ENCODE measurements around the gene COL25A1.
"Not testable (repeated sequence)": the region's sequence is repeated elsewhere in the genome, so short reads cannot be mapped to it uniquely, and the experiment has no call there.

COL25A1 gene

GRCh38 chr4:108943371-108943770 is 359.1 kb downstream of the COL25A1 start:
- DNase-seq = no peak

GRCh38 chr4:108941904-108942430 is 360.5 kb downstream of the COL25A1 start:
- DNase-seq = no peak

GRCh38 chr4:108940634-108941033 is 361.8 kb downstream of the COL25A1 start:
- DNase-seq = no peak

- DNase-seq = no peak
These were observed 362.3 kb downstream of the COL25A1 start for GRCh38 chr4:108940149-108940548.

DNA sequence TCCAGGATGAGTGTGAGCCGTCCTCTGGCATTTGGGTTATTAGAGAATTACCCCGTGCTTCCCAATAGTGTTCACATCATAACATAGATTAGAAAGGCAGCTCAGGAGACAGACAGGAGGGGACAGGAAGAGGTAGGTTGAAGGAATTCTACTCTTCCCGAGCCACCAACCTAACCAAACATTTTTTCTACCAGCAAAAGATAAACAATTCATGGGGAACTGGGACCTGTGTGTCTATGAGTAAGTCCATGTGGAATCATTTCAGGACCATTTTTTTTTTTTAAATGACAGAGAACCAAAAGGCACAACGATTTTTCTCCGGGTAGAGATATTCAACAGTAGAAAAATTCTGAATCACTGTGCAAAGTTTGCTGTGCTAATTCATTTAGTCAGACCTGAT is 365.4 kb downstream of the COL25A1 start:
- no peak for DNase-seq

GRCh38 chr4:108933925-108934324 is 368.5 kb downstream of the COL25A1 start:
- not testable (repeated sequence) for DNase-seq

DNA sequence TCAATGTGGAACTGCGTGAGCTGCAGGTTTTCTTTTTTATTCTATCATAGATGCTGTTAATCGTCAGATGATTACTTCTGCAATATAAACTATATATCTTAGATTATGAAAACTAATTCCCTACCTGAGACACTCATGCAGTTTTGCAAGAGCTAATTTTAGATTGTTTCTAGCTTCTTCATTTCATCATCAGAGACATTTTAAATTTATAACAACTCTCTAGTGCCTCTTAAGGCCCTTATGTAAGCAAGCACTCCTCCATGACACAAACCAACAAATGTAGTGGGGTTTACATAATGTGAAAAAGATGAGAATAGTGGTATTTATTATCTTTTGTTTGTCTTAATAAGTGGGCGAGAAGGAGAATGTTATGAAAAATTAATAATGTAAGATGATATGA is 369.4 kb downstream of the COL25A1 start:
- DNase-seq = no peak

DNA sequence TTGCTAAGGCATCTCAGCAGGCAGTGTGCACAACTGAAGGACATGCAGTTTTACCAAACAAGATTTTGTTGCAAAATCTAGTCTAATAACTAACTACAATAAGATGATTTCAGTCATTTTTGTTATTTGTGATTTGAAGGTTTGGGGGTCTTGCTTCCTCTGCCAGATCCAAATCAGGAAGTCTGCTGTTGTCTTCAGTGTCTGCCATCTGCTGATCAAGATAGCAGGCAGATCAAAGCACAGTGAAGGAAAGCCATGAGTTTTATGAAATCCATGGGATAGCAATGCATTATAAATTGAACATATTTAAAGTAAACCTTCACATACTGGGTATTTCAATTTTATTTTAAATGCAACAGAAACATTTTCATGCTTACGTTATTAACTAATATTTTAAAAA is 370.5 kb downstream of the COL25A1 start:
- DNase-seq = no peak

DNA sequence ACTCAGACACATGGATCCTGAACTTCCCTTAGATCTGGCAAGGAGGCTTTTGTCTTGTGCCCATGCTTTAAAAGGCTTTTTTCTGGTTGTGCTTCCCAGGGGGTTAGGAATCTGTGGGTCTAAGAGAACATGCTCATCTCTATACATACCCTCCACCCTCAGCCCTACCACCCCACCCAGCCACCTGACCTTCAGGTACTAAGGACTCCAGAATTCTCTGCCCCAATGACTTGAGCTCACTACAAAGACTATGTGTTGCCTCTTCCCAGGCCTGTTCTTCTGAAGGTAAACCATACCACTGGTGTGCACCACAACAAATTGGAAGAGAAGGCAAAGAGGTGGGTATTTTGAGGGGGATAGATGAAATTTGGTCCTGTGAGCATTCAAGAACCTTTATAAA is 372.3 kb downstream of the COL25A1 start:
- DNase-seq = no peak

DNA sequence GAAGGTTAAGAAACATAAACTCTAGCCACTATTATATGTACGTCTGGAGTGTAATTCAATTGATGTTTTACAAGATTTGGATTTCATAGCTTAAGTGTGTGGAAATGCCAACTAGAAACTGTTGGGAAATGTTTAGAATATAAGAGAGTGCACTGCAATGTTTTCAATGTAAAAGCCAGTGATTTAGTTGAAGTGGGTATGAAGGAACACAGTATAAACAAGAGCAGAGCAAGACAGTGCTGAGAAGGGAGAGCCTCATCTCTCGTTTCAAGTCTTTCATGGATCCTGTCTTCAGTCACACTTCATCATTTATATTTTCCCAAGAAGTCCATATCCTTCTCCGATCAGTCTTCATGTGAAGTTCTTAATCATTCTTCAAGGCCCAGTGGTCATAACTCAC is 375.7 kb downstream of the COL25A1 start:
- DNase-seq = no peak

GRCh38 chr4:108926061-108926460 is 376.4 kb downstream of the COL25A1 start:
- no peak for DNase-seq

- no peak for DNase-seq
These were observed 380.3 kb downstream of the COL25A1 start for GRCh38 chr4:108922191-108922590.

DNA sequence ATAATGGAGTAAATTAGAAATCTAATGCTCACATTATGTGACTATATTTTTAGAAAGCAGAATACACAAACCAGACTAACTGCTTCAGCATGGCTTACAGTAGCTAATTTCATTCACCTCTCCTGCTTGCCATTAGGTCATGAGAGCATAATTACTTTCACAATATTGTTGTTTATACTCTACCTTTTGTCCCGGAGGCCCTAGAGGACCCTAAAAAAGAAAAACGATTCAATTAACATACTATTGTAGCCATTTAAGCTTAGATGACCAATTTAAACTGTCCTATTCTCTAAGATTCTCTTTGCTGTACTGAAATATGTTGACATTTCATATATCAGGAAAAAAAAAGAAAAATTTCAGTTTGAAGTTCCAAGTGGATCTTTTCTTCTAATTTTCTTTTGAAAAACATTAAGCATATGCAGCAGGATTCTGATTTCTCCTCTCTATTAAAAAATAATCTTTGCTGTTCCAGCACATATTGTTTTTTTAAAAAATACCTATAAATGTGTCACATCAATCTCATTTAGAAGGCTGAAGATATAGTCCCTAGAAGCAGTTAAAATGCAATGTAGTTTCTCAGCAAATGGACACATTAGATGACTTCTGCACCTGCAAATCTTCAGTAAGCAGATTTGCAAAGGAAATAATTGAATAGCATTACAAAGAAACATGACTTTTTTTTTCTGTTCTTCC is 381.9 kb downstream of the COL25A1 start:
- no peak for DNase-seq

DNA sequence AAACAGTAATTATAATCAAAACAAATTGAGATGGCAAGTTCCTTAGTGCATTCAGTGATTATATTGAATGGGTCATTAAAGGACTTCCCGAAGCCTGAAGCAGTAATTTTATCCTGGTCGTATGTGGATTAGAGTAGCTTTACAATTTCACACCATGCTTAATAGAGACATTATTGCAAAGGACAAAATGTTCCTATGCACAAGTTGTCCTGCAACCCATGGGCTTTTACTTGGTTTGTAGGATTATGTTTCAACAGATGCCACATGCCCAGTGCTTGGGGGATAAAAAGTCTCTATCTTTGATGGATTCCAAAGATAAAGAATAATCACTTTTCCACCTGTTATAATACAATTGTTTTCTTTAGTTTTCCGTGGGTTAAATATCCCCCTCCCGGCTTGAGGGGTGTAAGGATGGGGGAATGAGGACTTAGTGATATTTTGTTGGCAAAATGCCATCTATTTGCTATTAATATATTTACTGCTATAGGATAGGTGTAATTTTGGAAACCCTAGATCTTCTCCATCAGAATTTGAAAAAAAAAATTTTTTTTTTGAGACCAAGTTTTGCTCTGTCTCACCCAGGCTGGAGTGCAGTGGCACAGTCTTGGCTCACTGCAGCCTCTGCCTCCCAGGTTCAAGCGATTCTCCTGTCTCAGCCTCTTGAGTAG is 383.1 kb downstream of the COL25A1 start:
- no peak for DNase-seq

- DNase-seq = no peak
These were observed 385.2 kb downstream of the COL25A1 start for GRCh38 chr4:108917255-108917654.

GRCh38 chr4:108916638-108917037 is 385.8 kb downstream of the COL25A1 start:
- DNase-seq = no peak

- no peak for DNase-seq
These were observed 395.5 kb downstream of the COL25A1 start for GRCh38 chr4:108906866-108907367.

DNA sequence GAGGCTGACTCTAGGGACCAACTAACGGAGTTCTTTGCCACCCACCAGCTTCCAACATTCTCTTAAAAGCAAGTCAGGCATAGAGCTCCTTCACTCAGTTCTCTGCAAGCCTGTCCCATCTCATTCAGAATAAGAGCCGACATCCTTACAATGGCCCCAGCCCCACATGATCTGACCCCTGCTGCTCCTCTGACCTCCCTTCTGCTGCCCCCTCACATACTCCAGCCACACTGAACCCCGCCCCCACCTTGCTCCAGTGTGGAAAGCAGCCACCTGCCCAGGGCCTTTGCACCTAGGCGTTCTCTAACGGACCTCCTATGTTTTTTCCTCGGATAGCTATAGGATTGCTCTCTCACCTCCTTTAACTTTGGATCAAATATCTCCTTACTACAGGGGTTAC is 396.5 kb downstream of the COL25A1 start:
- DNase-seq = no peak

- no peak for DNase-seq
These were observed 398.8 kb downstream of the COL25A1 start for GRCh38 chr4:108903464-108904221.

DNA sequence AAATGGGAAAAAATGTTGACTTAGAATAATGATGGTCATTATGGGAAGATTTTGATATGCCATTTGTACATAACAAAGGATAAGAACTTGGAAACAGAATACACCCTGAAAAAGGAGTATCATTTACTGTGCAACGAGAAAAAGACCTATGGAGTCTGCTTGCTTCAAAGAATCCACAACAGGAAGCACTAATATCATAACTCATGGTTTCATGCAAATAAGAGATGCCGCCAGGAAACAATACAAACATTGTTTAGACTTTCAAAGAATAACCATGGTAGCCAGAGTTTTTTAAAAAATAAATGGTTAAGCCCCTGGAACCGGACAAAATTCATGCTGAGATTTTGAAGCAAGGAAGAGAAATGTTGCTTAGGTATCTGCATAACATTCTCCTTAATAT is 399.7 kb downstream of the COL25A1 start:
- no peak for DNase-seq

- no peak for DNase-seq
These were observed 401.2 kb downstream of the COL25A1 start for GRCh38 chr4:108901291-108901690.

DNA sequence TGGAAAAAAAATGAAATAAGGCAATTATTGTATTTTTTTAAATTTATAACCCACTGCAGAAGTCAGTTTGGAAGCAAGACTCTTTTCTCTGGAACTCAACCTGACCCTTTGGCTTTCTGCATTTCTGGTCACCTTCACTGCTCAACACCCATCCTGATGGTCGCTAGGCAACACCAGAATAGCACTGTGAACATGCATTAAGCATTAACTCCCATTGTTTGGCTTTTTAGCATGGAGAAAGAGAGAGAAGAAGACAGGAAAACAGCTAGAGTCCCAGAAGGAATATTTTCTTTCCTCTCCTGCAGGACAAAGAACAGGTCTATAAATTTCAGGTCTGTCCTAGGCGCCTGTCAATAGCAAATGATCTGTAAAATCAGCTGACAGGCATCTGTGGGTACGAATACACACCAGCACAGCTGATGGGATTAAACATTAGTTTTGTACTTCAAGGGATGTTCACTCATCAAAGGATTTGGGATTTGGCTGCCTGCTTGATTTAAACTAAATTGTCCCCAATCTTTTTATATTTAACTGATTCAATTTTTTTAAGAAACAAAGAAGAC is 402.4 kb downstream of the COL25A1 start:
- no peak for DNase-seq

DNA sequence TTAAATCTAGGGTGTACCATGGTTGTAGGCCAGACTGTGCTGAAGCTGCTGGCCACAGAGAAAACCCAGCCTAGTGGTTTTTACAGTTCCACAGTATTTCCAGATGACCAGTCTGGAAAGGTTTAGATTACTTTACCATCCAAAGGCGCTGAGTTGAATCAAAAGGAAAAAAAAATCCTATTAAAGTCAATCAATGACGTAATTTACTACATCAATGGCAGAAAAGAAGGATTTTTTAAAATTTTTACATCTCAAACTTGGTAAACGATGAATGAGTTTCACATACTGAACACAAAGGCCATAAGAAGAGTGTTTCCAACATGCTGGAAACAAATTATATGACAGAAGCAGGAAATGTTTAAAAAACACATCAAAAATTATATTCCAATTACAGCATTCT is 409.0 kb downstream of the COL25A1 start:
- no peak for DNase-seq

Measured in NCI-H2029 (cell line).